GM10847 (cell line): Measurements from ENCODE around the gene ARSK.

Experiments
- POLR2A ChIP-seq: IDR thresholded peaks from 2 replicates; pipeline ENCODE4 v1.6.1; 2011; ENCODE audit not compliant: insufficient read length; ENCODE audit errors: extremely low read depth

ARSK gene

GRCh38 chr5:95609711-95610110 lies 54.8 kb downstream of the ARSK start:
- TF ChIP-seq POLR2A: no peak

GRCh38 chr5:95610546-95610945 lies 55.6 kb downstream of the ARSK start:
- TF ChIP-seq POLR2A: no peak

GRCh38 chr5:95611396-95611795 lies 56.5 kb downstream of the ARSK start:
- TF ChIP-seq POLR2A: no peak

- no peak for TF ChIP-seq POLR2A
Observed at GRCh38 chr5:95613514-95613913, 58.6 kb downstream of the ARSK start.

- TF ChIP-seq POLR2A: no peak
Observed at GRCh38 chr5:95615164-95615467, 60.2 kb downstream of the ARSK start.

- TF ChIP-seq POLR2A: no peak
Observed at GRCh38 chr5:95617057-95617456, 62.2 kb downstream of the ARSK start.

GRCh38 chr5:95619096-95619495 lies 64.2 kb downstream of the ARSK start:
- TF ChIP-seq POLR2A: no peak

- no peak for TF ChIP-seq POLR2A
Observed at GRCh38 chr5:95619514-95620029, 64.7 kb downstream of the ARSK start.

- TF ChIP-seq POLR2A: peak; percentile 20
Observed at GRCh38 chr5:95620030-95620869, 65.3 kb downstream of the ARSK start, which contains the start of gene GPR150. Gene GPR150 (plus strand): TSS chr5:95620087. CDS start chr5:95620276, 189 bp downstream.

- no peak for TF ChIP-seq POLR2A
Observed at GRCh38 chr5:95620870-95621838, 66.3 kb downstream of the ARSK start.

- TF ChIP-seq POLR2A: no peak
Observed at GRCh38 chr5:95621839-95622629, 67.1 kb downstream of the ARSK start.

GRCh38 chr5:95623706-95624105 lies 68.8 kb downstream of the ARSK start:
- no peak for TF ChIP-seq POLR2A

- no peak for TF ChIP-seq POLR2A
Observed at GRCh38 chr5:95624368-95624767, 69.5 kb downstream of the ARSK start.

- TF ChIP-seq POLR2A: no peak
Observed at GRCh38 chr5:95626701-95627100, 71.8 kb downstream of the ARSK start.

GRCh38 chr5:95627971-95628810 lies 73.3 kb downstream of the ARSK start:
- no peak for TF ChIP-seq POLR2A

GRCh38 chr5:95628933-95629332 lies 74.0 kb downstream of the ARSK start:
- TF ChIP-seq POLR2A: no peak
